GM12892 (cell line): Measurements from ENCODE around the gene CDKAL1.

Experiments used
- POLR2A ChIP-seq: IDR thresholded peaks from 2 replicates; pipeline ENCODE4 v1.6.1; 2011; ENCODE audit warnings: low read depth, low read length, control low read depth
- POLR2AphosphoS5 ChIP-seq: IDR thresholded peaks from 2 replicates; pipeline ENCODE4 v1.6.1; 2011; ENCODE audit warnings: low read depth, low read length, control low read depth
- TAF1 ChIP-seq: IDR thresholded peaks from 2 replicates; pipeline ENCODE4 v1.6.1; 2011; ENCODE audit warnings: low read depth, mild to moderate bottlenecking, control low read depth, low read length, borderline replicate concordance

DNA sequence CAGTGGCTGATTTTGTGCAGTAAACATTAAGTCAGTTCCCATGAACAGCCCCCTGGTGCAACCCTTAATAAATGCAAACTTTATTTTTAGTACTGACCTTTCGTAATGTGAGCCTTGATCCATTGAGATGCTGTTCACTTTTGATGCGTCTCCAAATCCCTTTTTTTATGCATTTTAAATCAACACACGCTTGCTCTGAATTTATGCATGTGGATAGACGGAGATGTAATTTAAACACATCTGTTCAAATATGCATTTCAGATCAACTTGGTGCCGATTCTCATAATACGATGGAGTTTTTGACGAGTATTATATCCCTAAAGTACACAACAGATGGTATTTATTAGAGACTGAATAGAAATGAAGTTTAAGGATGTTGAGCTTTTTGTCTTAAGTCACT, 505.7 kb downstream of the CDKAL1 start:
- TF ChIP-seq POLR2A: no peak
- TF ChIP-seq TAF1: no peak
- no peak for TF ChIP-seq POLR2AphosphoS5
